Esophagus muscularis mucosa (tissue), 4 donors: ENCODE results near the gene NCKAP1. TPM values are rescaled to one million over a fixed set of nuclear protein-coding genes. Genes with fewer than 3 reads are reported as not detected.

Experiments
- DNase-seq: peaks from one replicate; pipeline ENCODE4 v3.0.0-alpha.2; 2017; ENCODE audit errors: extremely low spot score
- H3K27ac ChIP-seq, 4 donors: fragments of 200-600 bp; sonication (generic); replicated peaks in 1 of 4; 1 replicate in 3 of 4; 2 replicates in 1 of 4; pipeline ENCODE4 v1.5.1; 2016 to 2019; ENCODE audit warnings: mild to moderate bottlenecking in 1 of 4
- H3K27me3 ChIP-seq, 4 donors: fragments of 200-600 bp; sonication (generic); one replicate each; pipeline versions ENCODE4 v1.5.1 to v1.6.0; 2016 to 2019
- H3K36me3 ChIP-seq, 4 donors: fragments of 200-600 bp; sonication (generic); one replicate each; pipeline ENCODE4 v1.5.1; 2016 to 2019
- H3K4me1 ChIP-seq, 4 donors: fragments of 200-600 bp; sonication (generic); one replicate each; pipeline ENCODE4 v1.5.1; 2016 to 2019
- H3K4me3 ChIP-seq, 4 donors: fragments of 200-600 bp; sonication (generic); 1 replicate in 2 of 4; 2 replicates in 2 of 4; pipeline ENCODE4 v1.5.1; 2016 to 2019; ENCODE audit warnings: mild to moderate bottlenecking in 4 of 4, moderate library complexity in 1 of 4
- H3K9me3 ChIP-seq, 4 donors: fragments of 200-600 bp; sonication (generic); 1 replicate in 3 of 4; 2 replicates in 1 of 4; pipeline ENCODE4 v1.5.1; 2016 to 2019
- EP300 ChIP-seq: sonication (generic); formaldehyde crosslinking; IDR thresholded peaks from one replicate; pipeline ENCODE4 v1.6.1; 2017; ENCODE audit warnings: antibody characterized with exemption
- POLR2A ChIP-seq: fragments of 450-650 bp; IDR thresholded peaks from one replicate; pipeline ENCODE4 v1.6.1; 2017; ENCODE audit warnings: antibody characterized with exemption, moderate library complexity, mild to moderate bottlenecking, low read depth
- POLR2AphosphoS5 ChIP-seq, 2 donors: sonication (generic); formaldehyde crosslinking; IDR thresholded peaks; one replicate each; pipeline ENCODE4 v1.6.1; 2017; ENCODE audit warnings: antibody characterized with exemption in 2 of 2
- WGBS: methylation state at CpG from one replicate; pipeline ENCODE4 v1.1.5; 2018; 5-methylcytosine and 5-hydroxymethylcytosine counted together
- intact Hi-C: fragments of 100-400 bp; cut with DNase I; formaldehyde crosslinking; loops from one replicate; pipeline ENCODE4 v1.15.1; 2023
- total RNA-seq, 4 donors: library from RNA; depleted of rRNA; stranded (reverse); fragments of >200 nt; gene quantifications; one replicate each; pipeline versions ENCODE4 v1.1.0 to v1.2.1, GENCODE V29; 2016
- TF ChIP-seq, protein P1 (sequence below), 3 experiments: fragments of 200-600 bp in 2 of 3; fragments of 450-650 bp in 1 of 3; sonication (generic) in 2 of 3; IDR thresholded peaks; one replicate each; pipeline ENCODE4 v1.5.1; 2017 to 2019; ENCODE audit warnings: antibody characterized with exemption in 3 of 3, mild to moderate bottlenecking in 2 of 3, moderate library complexity in 1 of 3

The NCKAP1 gene
- total RNA-seq, 4 donors from 2014 or later = 210 to 288 (median 249) TPM

GRCh38 chr2:183029219-183029618 lies 9.0 kb downstream of the NCKAP1 start:
- WGBS = 89% methylated on average over 2 of the region's 2 CpGs

DNA sequence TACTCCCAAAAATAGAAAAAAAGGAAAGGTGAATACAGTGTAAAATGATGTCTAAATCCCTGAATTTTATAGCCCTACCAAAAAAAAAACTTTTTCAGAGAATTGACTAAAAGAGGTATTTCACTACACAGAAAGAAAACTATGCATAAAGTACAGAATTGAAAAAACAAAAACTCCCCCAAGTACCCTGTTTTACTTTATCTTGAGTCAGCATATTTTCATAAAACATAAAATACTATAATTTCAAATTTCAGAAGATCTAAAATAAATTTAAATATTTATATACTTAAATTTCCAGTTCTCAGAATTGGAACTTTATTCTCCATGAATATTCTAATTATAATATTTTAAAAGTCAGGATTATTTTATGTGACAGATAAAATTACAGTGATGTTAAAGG lies 10.1 kb downstream of the NCKAP1 start:
- no peak for DNase-seq
- H3K27me3 ChIP-seq = no peaks in the 10 kb centered on the region
- H3K36me3 ChIP-seq = no peaks in the 10 kb centered on the region
- TF ChIP-seq EP300 = no peak
- TF ChIP-seq POLR2AphosphoS5 (IDR thresholded peaks at IDR 0.05) = no peak
- TF ChIP-seq POLR2A = no peak
- TF ChIP-seq, protein P1, sequence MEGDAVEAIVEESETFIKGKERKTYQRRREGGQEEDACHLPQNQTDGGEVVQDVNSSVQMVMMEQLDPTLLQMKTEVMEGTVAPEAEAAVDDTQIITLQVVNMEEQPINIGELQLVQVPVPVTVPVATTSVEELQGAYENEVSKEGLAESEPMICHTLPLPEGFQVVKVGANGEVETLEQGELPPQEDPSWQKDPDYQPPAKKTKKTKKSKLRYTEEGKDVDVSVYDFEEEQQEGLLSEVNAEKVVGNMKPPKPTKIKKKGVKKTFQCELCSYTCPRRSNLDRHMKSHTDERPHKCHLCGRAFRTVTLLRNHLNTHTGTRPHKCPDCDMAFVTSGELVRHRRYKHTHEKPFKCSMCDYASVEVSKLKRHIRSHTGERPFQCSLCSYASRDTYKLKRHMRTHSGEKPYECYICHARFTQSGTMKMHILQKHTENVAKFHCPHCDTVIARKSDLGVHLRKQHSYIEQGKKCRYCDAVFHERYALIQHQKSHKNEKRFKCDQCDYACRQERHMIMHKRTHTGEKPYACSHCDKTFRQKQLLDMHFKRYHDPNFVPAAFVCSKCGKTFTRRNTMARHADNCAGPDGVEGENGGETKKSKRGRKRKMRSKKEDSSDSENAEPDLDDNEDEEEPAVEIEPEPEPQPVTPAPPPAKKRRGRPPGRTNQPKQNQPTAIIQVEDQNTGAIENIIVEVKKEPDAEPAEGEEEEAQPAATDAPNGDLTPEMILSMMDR (IDR thresholded peaks at IDR 0.05) = no peak
- H3K27ac ChIP-seq = no peak overlapping the region
- H3K9me3 ChIP-seq = no peaks in the 10 kb centered on the region
- H3K4me3 ChIP-seq = no peak overlapping the region
- intact Hi-C loops = no loop called here
- H3K4me1 ChIP-seq = peaks cover 68 to 96% (median 86%) of the 10 kb centered on the region in 4 donors

More at GRCh38 chr2:183029219-183029618, 9.0 kb downstream of the NCKAP1 start:
- no peak for DNase-seq
- no peaks in the 10 kb centered on the region for H3K36me3 ChIP-seq
- intact Hi-C loops = no loop called here
- H3K27ac ChIP-seq = peak overlapping the region in 3 of 4 donors; percentile 1 to 40 (median 17)
- TF ChIP-seq POLR2AphosphoS5 (IDR thresholded peaks at IDR 0.05) = no peak
- TF ChIP-seq, protein P1 (IDR thresholded peaks at IDR 0.05) = no peak
- TF ChIP-seq EP300 = no peak
- no peaks in the 10 kb centered on the region for H3K27me3 ChIP-seq
- no peak overlapping the region for H3K4me3 ChIP-seq
- peaks cover 71 to 96% (median 86%) of the 10 kb centered on the region in 4 donors for H3K4me1 ChIP-seq
- H3K9me3 ChIP-seq = no peaks in the 10 kb centered on the region

- intact Hi-C loops = no loop called here
- Histone ChIP-seq H3K36me3 (no peaks in the 10 kb centered on the region), H3K27ac (no peak overlapping the region), H3K4me1 (peaks cover 66 to 96% (median 80%) of the 10 kb centered on the region in 4 donors), H3K27me3 (no peaks in the 10 kb centered on the region), H3K4me3 (no peak overlapping the region), H3K9me3 (no peaks in the 10 kb centered on the region)
- 96% methylated on average over 1 of the region's 1 CpG for WGBS
- DNase-seq = no peak
- TF ChIP-seq, protein P1 (IDR thresholded peaks at IDR 0.05) = no peak
- no peak for TF ChIP-seq POLR2A
- TF ChIP-seq POLR2AphosphoS5 (IDR thresholded peaks at IDR 0.05) = no peak
- no peak for TF ChIP-seq EP300
Observed at GRCh38 chr2:183027443-183027842, 10.8 kb downstream of the NCKAP1 start.

GRCh38 chr2:183026424-183026823 lies 11.8 kb downstream of the NCKAP1 start:
- no peaks in the 10 kb centered on the region for H3K27me3 ChIP-seq
- no peaks in the 10 kb centered on the region for H3K9me3 ChIP-seq
- WGBS = 82% methylated on average over 2 of the region's 2 CpGs
- intact Hi-C loops = no loop called here
- DNase-seq = no peak
- no peak for TF ChIP-seq EP300
- no peak for TF ChIP-seq POLR2AphosphoS5 (IDR thresholded peaks at IDR 0.05)
- TF ChIP-seq, protein P1 (IDR thresholded peaks at IDR 0.05) = no peak
- TF ChIP-seq POLR2A = no peak
- no peaks in the 10 kb centered on the region for H3K36me3 ChIP-seq
- peaks cover 61 to 96% (median 70%) of the 10 kb centered on the region in 4 donors for H3K4me1 ChIP-seq
- no peak overlapping the region for H3K27ac ChIP-seq
- H3K4me3 ChIP-seq = no peak overlapping the region

GRCh38 chr2:183025993-183026392 lies 12.3 kb downstream of the NCKAP1 start:
- no peak for TF ChIP-seq POLR2A
- no peak for TF ChIP-seq EP300
- TF ChIP-seq, protein P1 (IDR thresholded peaks at IDR 0.05) = no peak
- no peak for TF ChIP-seq POLR2AphosphoS5 (IDR thresholded peaks at IDR 0.05)
- 87% methylated on average over 3 of the region's 3 CpGs for WGBS
- H3K4me3 ChIP-seq = no peak overlapping the region
- peaks cover 57 to 95% (median 67%) of the 10 kb centered on the region in 4 donors for H3K4me1 ChIP-seq
- no peak overlapping the region for H3K27ac ChIP-seq
- intact Hi-C loops = no loop called here
- H3K9me3 ChIP-seq = no peaks in the 10 kb centered on the region
- no peaks in the 10 kb centered on the region for H3K27me3 ChIP-seq
- H3K36me3 ChIP-seq = no peaks in the 10 kb centered on the region
- DNase-seq = no peak
